H1 (cell line): ENCODE results near the gene MAML1. TPM values are rescaled to one million over a fixed set of nuclear protein-coding genes. Genes with fewer than 3 reads are reported as not detected.

Experiments used
- CTCF ChIA-PET: fragments of 300-600 bp; sonication (Branson Sonifier 250); formaldehyde crosslinking; loops from one replicate; lab custom pipeline; 2021; ENCODE audit not compliant: partially characterized antibody; lab: Charles Lee
- POLR2A ChIA-PET: fragments of 300-600 bp; sonication (Branson Sonifier 250); formaldehyde crosslinking; loops from one replicate; lab custom pipeline; 2021; ENCODE audit warnings: inconsistent platforms; ENCODE audit not compliant: partially characterized antibody; lab: Charles Lee
- DNase-seq, 2 experiments: peaks; one replicate each; pipeline versions ENCODE4 v3.0.0 to v3.0.0-alpha.2; 2010 to 2022; ENCODE audit warnings: low spot score in 2 of 2, low read depth in 1 of 2, mixed read lengths in 1 of 2
- FAIRE-seq: peaks from 2 replicates; lab custom pipeline; 2011; peaks lifted over from hg19 to GRCh38; lab: Jason Lieb, UNC
- H2AFZ ChIP-seq: 2 replicates; pipeline ENCODE4 v1.8.1; 2012; ENCODE audit warnings: low read length, inconsistent platforms
- H2AK5ac ChIP-seq: 2 replicates; pipeline ENCODE4 v1.6.1; 2013; ENCODE audit warnings: low read depth, low read length
- H2BK120ac ChIP-seq: replicated peaks from 2 replicates; pipeline ENCODE3; 2013; ENCODE audit warnings: low read depth, low read length, inconsistent platforms
- H2BK12ac ChIP-seq: 2 replicates; pipeline ENCODE4 v1.6.1; 2013; ENCODE audit warnings: low read depth, low read length
- H2BK15ac ChIP-seq: 2 replicates; pipeline ENCODE4 v1.6.1; 2013; ENCODE audit warnings: low read length
- H2BK20ac ChIP-seq: 2 replicates; pipeline ENCODE4 v1.6.1; 2013; ENCODE audit warnings: low read length
- H2BK5ac ChIP-seq: 2 replicates; pipeline ENCODE4 v1.6.1; 2013; ENCODE audit warnings: low read depth, low read length
- H3K14ac ChIP-seq: 2 replicates; pipeline ENCODE4 v1.6.1; 2013; ENCODE audit warnings: inconsistent platforms; ENCODE audit not compliant: insufficient read length
- H3K18ac ChIP-seq: 2 replicates; pipeline ENCODE4 v1.6.1; 2013; ENCODE audit warnings: low read length; ENCODE audit errors: extremely low read depth
- H3K23ac ChIP-seq: 2 replicates; pipeline ENCODE4 v1.6.1; 2013; ENCODE audit warnings: inconsistent platforms; ENCODE audit not compliant: insufficient read length
- H3K23me2 ChIP-seq: 2 replicates; pipeline ENCODE4 v1.6.1; 2013; ENCODE audit warnings: low read depth, low read length
- H3K27ac ChIP-seq: 2 replicates; pipeline ENCODE4 v1.6.1; 2011; ENCODE audit warnings: low read depth, low read length, inconsistent platforms
- H3K27me3 ChIP-seq, 4 experiments: replicated peaks in 1 of 4; 1 replicate in 1 of 4; 2 replicates in 3 of 4; pipeline versions ENCODE4 v1.6.1 to v1.8.1; 2011 to 2013; ENCODE audit warnings: low read length in 3 of 4, mild to moderate bottlenecking in 3 of 4, inconsistent platforms in 2 of 4, mixed read lengths in 2 of 4, moderate library complexity in 1 of 4; ENCODE audit not compliant: control insufficient read depth in 3 of 4, insufficient read depth in 3 of 4; ENCODE audit errors: extremely low read depth in 1 of 4
- H3K36me3 ChIP-seq, 4 experiments: 2 replicates each; pipeline versions ENCODE4 v1.6.1 to v1.8.1; 2011 to 2013; ENCODE audit warnings: mild to moderate bottlenecking in 4 of 4, low read length in 3 of 4, moderate library complexity in 2 of 4, control low read depth in 1 of 4, inconsistent platforms in 1 of 4; ENCODE audit not compliant: insufficient read depth in 4 of 4, control insufficient read depth in 2 of 4
- H3K4ac ChIP-seq: replicated peaks from 2 replicates; pipeline ENCODE3; 2013; ENCODE audit warnings: low read length, low read depth, mixed read lengths, inconsistent platforms; ENCODE audit not compliant: insufficient read length
- H3K4me1 ChIP-seq, 4 experiments: replicated peaks in 1 of 4; 1 replicate in 1 of 4; 2 replicates in 3 of 4; pipeline versions ENCODE4 v1.6.1 to v1.8.1; 2011 to 2013; ENCODE audit warnings: low read length in 3 of 4, inconsistent platforms in 2 of 4, mixed read lengths in 1 of 4; ENCODE audit not compliant: insufficient read depth in 4 of 4, control insufficient read depth in 3 of 4
- H3K4me2 ChIP-seq, 2 experiments: 2 replicates each; pipeline versions ENCODE4 v1.6.1 to v1.8.1; 2011 to 2013; ENCODE audit warnings: low read depth in 2 of 2, low read length in 2 of 2, control low read depth in 1 of 2, inconsistent platforms in 1 of 2, mild to moderate bottlenecking in 1 of 2; ENCODE audit not compliant: insufficient read depth in 1 of 2
- H3K4me3 ChIP-seq, 4 experiments: fragments of 200-600, 300-600 bp in 1 of 4; sonication (generic), shearing (Covaris generic), sonication (Bioruptor Twin) in 1 of 4; 2 replicates each; pipeline versions ENCODE4 v1.5.1 to v1.8.1; 2011 to 2016; ENCODE audit warnings: low read length in 4 of 4, low read depth in 3 of 4, control low read depth in 2 of 4, inconsistent platforms in 2 of 4, mild to moderate bottlenecking in 2 of 4, mixed read lengths in 1 of 4, moderate library complexity in 1 of 4; ENCODE audit not compliant: insufficient read depth in 2 of 4; ENCODE audit errors: extremely low read depth in 1 of 4
- H3K56ac ChIP-seq: replicated peaks from 2 replicates; pipeline ENCODE3; 2013; ENCODE audit warnings: low read depth, mild to moderate bottlenecking, mixed read lengths, low read length, inconsistent platforms; ENCODE audit not compliant: insufficient read length
- H3K79me1 ChIP-seq: 2 replicates; pipeline ENCODE4 v1.6.1; 2013; ENCODE audit warnings: low read depth, low read length, control low read depth
- H3K79me2 ChIP-seq, 2 experiments: 2 replicates each; pipeline versions ENCODE4 v1.6.1 to v1.8.1; 2012 to 2013; ENCODE audit warnings: low read length in 2 of 2, mild to moderate bottlenecking in 2 of 2, inconsistent platforms in 1 of 2; ENCODE audit not compliant: insufficient read depth in 2 of 2, control insufficient read depth in 1 of 2
- H3K9ac ChIP-seq, 4 experiments: replicated peaks in 1 of 4; 1 replicate in 1 of 4; 2 replicates in 3 of 4; pipeline versions ENCODE4 v1.6.1 to v1.8.1; 2011 to 2013; ENCODE audit warnings: low read depth in 3 of 4, low read length in 3 of 4, control low read depth in 2 of 4, mild to moderate bottlenecking in 2 of 4, moderate library complexity in 2 of 4, inconsistent platforms in 1 of 4; ENCODE audit errors: extremely low read depth in 1 of 4
- H3K9me3 ChIP-seq, 2 experiments: 2 replicates each; pipeline versions ENCODE4 v1.6.1 to v1.8.1; 2012 to 2013; ENCODE audit warnings: mild to moderate bottlenecking in 2 of 2, moderate library complexity in 2 of 2, control low read depth in 1 of 2, inconsistent platforms in 1 of 2, low read depth in 1 of 2, low read length in 1 of 2, mixed read lengths in 1 of 2; ENCODE audit not compliant: insufficient read depth in 2 of 2
- H4K20me1 ChIP-seq, 2 experiments: replicated peaks in 1 of 2; 2 replicates each; pipeline versions ENCODE3 to v1.8.1; 2011 to 2013; ENCODE audit warnings: inconsistent platforms in 2 of 2, low read length in 2 of 2, mild to moderate bottlenecking in 1 of 2; ENCODE audit not compliant: insufficient read depth in 2 of 2, control insufficient read depth in 1 of 2
- H4K5ac ChIP-seq: 2 replicates; pipeline ENCODE4 v1.6.1; 2013; ENCODE audit warnings: low read length, low read depth, mixed read lengths, inconsistent platforms; ENCODE audit not compliant: insufficient read length
- H4K8ac ChIP-seq: 2 replicates; pipeline ENCODE4 v1.8.0; 2013; ENCODE audit warnings: mild to moderate bottlenecking, moderate library complexity, low read length, inconsistent platforms; ENCODE audit not compliant: insufficient read depth; ENCODE audit errors: extremely low read depth
- H4K91ac ChIP-seq: replicated peaks from 2 replicates; pipeline ENCODE3; 2013; ENCODE audit warnings: low read length, mixed read lengths, inconsistent platforms; ENCODE audit not compliant: insufficient read length
- ATF3 ChIP-seq: IDR thresholded peaks from 2 replicates; pipeline ENCODE4 v1.6.1; 2011; ENCODE audit warnings: low read depth, mild to moderate bottlenecking, low read length; ENCODE audit not compliant: insufficient read depth
- BRCA1 ChIP-seq: IDR thresholded peaks from 2 replicates; pipeline ENCODE4 v1.6.1; 2012; ENCODE audit warnings: low read depth, low read length, improper control_type of control experiment
- GABPA ChIP-seq: IDR thresholded peaks from 2 replicates; pipeline ENCODE4 v1.6.1; 2011; ENCODE audit warnings: mild to moderate bottlenecking, low read length, moderate library complexity, borderline replicate concordance; ENCODE audit not compliant: insufficient read depth
- KDM4A ChIP-seq: IDR thresholded peaks from one replicate; pipeline ENCODE4 v1.7.1; 2012; ENCODE audit warnings: low read depth, mild to moderate bottlenecking, moderate library complexity, low read length, inconsistent platforms; ENCODE audit not compliant: severe bottlenecking
- PHF8 ChIP-seq: fragments of 200-600 bp; sonication (generic); conservative IDR thresholded peaks from 2 replicates; pipeline ENCODE4 v1.7.1; 2012; ENCODE audit warnings: low read depth, mild to moderate bottlenecking, inconsistent platforms, low read length, moderate library complexity
- POLR2AphosphoS5 ChIP-seq: IDR thresholded peaks from 2 replicates; pipeline ENCODE4 v1.6.1; 2011; ENCODE audit warnings: low read depth, low read length
- SP2 ChIP-seq: IDR thresholded peaks from 2 replicates; pipeline ENCODE4 v1.6.1; 2012; ENCODE audit warnings: mild to moderate bottlenecking, low read length, inconsistent platforms
- TAF1 ChIP-seq: IDR thresholded peaks from 2 replicates; pipeline ENCODE4 v1.6.1; 2011; ENCODE audit warnings: mild to moderate bottlenecking, low read depth, low read length
- TAF7 ChIP-seq: optimal IDR thresholded peaks from 2 replicates; pipeline ENCODE3; 2011; ENCODE audit warnings: low read depth, mild to moderate bottlenecking, inconsistent platforms, low read length, moderate library complexity, borderline replicate concordance
- WGBS, 2 experiments: shearing (Covaris generic) in 1 of 2; methylation state at CpG; one replicate each; pipeline versions ENCODE4 v1.1.6 to v1.1.7; 2013 to 2015; ENCODE audit warnings: low lambda C conversion rate in 2 of 2, mixed read lengths in 2 of 2, inconsistent platforms in 1 of 2, low coverage in 1 of 2, missing lambda C conversion rate in 1 of 2; ENCODE audit not compliant: insufficient replicate concordance in 2 of 2, insufficient coverage in 1 of 2, insufficient read length in 1 of 2; ENCODE audit errors: extremely low coverage in 1 of 2, missing lambda C conversion rate in 1 of 2; 5-methylcytosine and 5-hydroxymethylcytosine counted together
- polyA plus RNA-seq, 7 experiments: library from polyadenylated mRNA; depleted of rRNA in 3 of 7; stranded (reverse) in 5 of 7; unstranded in 2 of 7; fragments of >200 nt in 5 of 7; fragments of 200-250 nt in 2 of 7; gene quantifications; 1 replicate in 5 of 7; 2 replicates in 1 of 7; 4 replicates in 1 of 7; pipeline versions ENCODE4 v1.2.1 to v1.2.3, GENCODE V29; 2011 to 2013; ENCODE audit warnings: missing spikeins in 2 of 7, mixed read lengths in 2 of 7
- total RNA-seq: library from RNA; stranded (reverse); fragmentation: NEBNext Ultra II Directional; extraction: Animal tissue kit (Norgen Biotek cat#: 25700); gene quantifications from 2 replicates; pipeline ENCODE4 v1.2.1, GENCODE V29; 2021

The MAML1 gene
- total and polyA plus RNA-seq, 2 of the 8 experiments (the other 6 are each of a cell fraction or from before 2014, with no cell fraction given) = 17.1 to 41.9 TPM

- DNase-seq (peak in 1 of 2 experiments; percentile 78), FAIRE-seq (no peak)
- H3K23ac ChIP-seq = no peak within 1 kb of the TSS
- H2BK15ac ChIP-seq = no peak within 1 kb of the TSS
- peak within 1 kb of the TSS in 3 of 4 experiments; percentile 58 to 77 (median 75); a peak in 5 of 7 replicates for H3K9ac ChIP-seq
- peak within 1 kb of the TSS; percentile 75 to 82 for H3K4me2 ChIP-seq
- WGBS, 2 experiments = 0% methylated on average over 3 of the region's 108 CpGs; no CpG with 5 or more reads in 1 of the 2 experiments
- H4K5ac ChIP-seq = peak within 1 kb of the TSS; percentile 84
- peaks cover 0 to under 1% (median 0%) of the 10 kb centered on the region in 4 experiments; a peak in 1 of 8 replicates for H3K36me3 ChIP-seq
- H3K9me3 ChIP-seq = no peaks in the 10 kb centered on the region
- H4K20me1 ChIP-seq = peaks cover 4 to 18% of the 10 kb centered on the region in 2 experiments
- no peak within 1 kb of the TSS for H2AK5ac ChIP-seq
- peaks cover 10% of the 10 kb centered on the region; the same call in 1 of the 2 replicates for H3K23me2 ChIP-seq
- H3K4me1 ChIP-seq = peaks cover 0 to 31% (median 29%) of the 10 kb centered on the region in 4 experiments; a peak in 6 of 7 replicates
- no peaks in the 10 kb centered on the region for H3K27me3 ChIP-seq
- H3K14ac ChIP-seq = no peak within 1 kb of the TSS
- H3K56ac ChIP-seq = peak within 1 kb of the TSS; percentile 30
- H3K18ac ChIP-seq = peak within 1 kb of the TSS; percentile 71
- H2BK20ac ChIP-seq = no peak within 1 kb of the TSS
- ChIA-PET POLR2A (interaction anchor here (0.6 to 16.9 kb wide), 6 partner anchors 10 to 183 kb away, joined by 3 to 207 read pairs (median 4); partner anchors contain the start of genes HNRNPH1, LTC4S and SQSTM1), CTCF (interaction anchor here (0.9 to 1.4 kb wide), 3 partner anchors 9 to 31 kb away, joined by 3 to 6 read pairs (median 4); partner anchors contain the start of gene SQSTM1)
- peak within 1 kb of the TSS; percentile 85; the same call in 1 of the 2 replicates for H2BK5ac ChIP-seq
- H3K79me2 ChIP-seq = peaks cover 0 to 22% of the 10 kb centered on the region in 2 experiments; a peak in 2 of 4 replicates
- peak within 1 kb of the TSS; percentile 97 for H4K91ac ChIP-seq
- H3K27ac ChIP-seq = peak within 1 kb of the TSS; percentile 75; the same call in 1 of the 2 replicates
- no peak within 1 kb of the TSS for H2AFZ ChIP-seq
- peaks cover 11% of the 10 kb centered on the region for H3K79me1 ChIP-seq
- H2BK12ac ChIP-seq = no peak within 1 kb of the TSS; the same call in 1 of the 2 replicates
- peak within 1 kb of the TSS; percentile 58 to 78 (median 66) for H3K4me3 ChIP-seq
- H2BK120ac ChIP-seq = no peak within 1 kb of the TSS
- no peak within 1 kb of the TSS for H3K4ac ChIP-seq
- H4K8ac ChIP-seq = peak within 1 kb of the TSS; percentile 85
- TF ChIP-seq PHF8 (peak; percentile 8; the same call in 1 of the 2 replicates), POLR2AphosphoS5 (peak; percentile 73; the same call in 1 of the 2 replicates), TAF7 (peak; percentile 53), GABPA (no peak), SP2 (no peak), KDM4A (peak; percentile 34), BRCA1 (no peak), TAF1 (peak; percentile 84), ATF3 (no peak)
Measured at GRCh38 chr5:179806250-179807048, 73.8 kb downstream of the MAML1 start, which contains the start of gene MGAT4B. TSS of gene MGAT4B (minus strand) at chr5:179806866. CDS start at chr5:179806583, 283 bp downstream.
